Coronary artery (tissue), 2 donors: Measurements from ENCODE around the gene CXorf38.

Experiments
- DNase-seq: peaks from one replicate; pipeline ENCODE4 v3.0.0-alpha.2; 2017; ENCODE audit warnings: low spot score
- H3K27ac ChIP-seq, 2 donors: fragments of 200-600 bp; sonication (generic); one replicate each; pipeline ENCODE4 v1.5.1; 2016 to 2019
- H3K4me3 ChIP-seq: fragments of 200-600 bp; sonication (generic); 2 replicates; pipeline ENCODE4 v1.5.1; 2016; ENCODE audit warnings: mild to moderate bottlenecking, moderate library complexity
- CTCF ChIP-seq: fragments of 200-600 bp; sonication (generic); IDR thresholded peaks from one replicate; pipeline ENCODE4 v1.5.1; 2019; ENCODE audit warnings: antibody characterized with exemption

The CXorf38 gene

GRCh38 chrX:40580537-40581335 is 66.6 kb downstream of the CXorf38 start, which contains the start of gene ATP6AP2:
TSS of gene ATP6AP2 (plus strand) at chrX:40580970. CDS start at chrX:40581066, 96 bp downstream.
- DNase-seq: peak; percentile 93
- Histone ChIP-seq H3K27ac (peak within 1 kb of the TSS; percentile 65 to 96), H3K4me3 (peak within 1 kb of the TSS; percentile 85)
- no peak for TF ChIP-seq CTCF

GRCh38 chrX:40579900-40580536 is 67.3 kb downstream of the CXorf38 start:
- no peak for DNase-seq
- no peak for TF ChIP-seq CTCF
- peak overlapping the region; percentile 65 to 96 for H3K27ac ChIP-seq
- peak overlapping the region; percentile 85 for H3K4me3 ChIP-seq

GRCh38 chrX:40579141-40579540 is 68.2 kb downstream of the CXorf38 start:
- no peak for DNase-seq
- TF ChIP-seq CTCF: no peak
- Histone ChIP-seq H3K27ac (peak overlapping the region in 1 of 2 donors; percentile 22), H3K4me3 (no peak overlapping the region)

- no peak overlapping the region for H3K4me3 ChIP-seq
- no peak overlapping the region for H3K27ac ChIP-seq
- no peak for TF ChIP-seq CTCF
- no peak for DNase-seq
Observed at GRCh38 chrX:40578039-40578695, 69.2 kb downstream of the CXorf38 start.
